GM18873 (cell line): Measurements from ENCODE around the gene MC2R.
"Not testable (repeated sequence)": the region's sequence is repeated elsewhere in the genome, so short reads cannot be mapped to it uniquely, and the experiment has no call there.

ENCODE experiments used
- ATAC-seq: cut with Tn5 transposase; IDR thresholded peaks from one replicate; pipeline ENCODE4 v1.9.1; 2021; ENCODE audit warnings: mild to moderate bottlenecking, moderate library complexity, moderate number of reproducible peaks; ENCODE audit not compliant: unreplicated experiment, low FRiP score

MC2R gene

GRCh38 chr18:13895505-13896033 is 19.8 kb downstream of the MC2R start:
- ATAC-seq: no peak

GRCh38 chr18:13894531-13894930 is 20.8 kb downstream of the MC2R start:
- ATAC-seq: no peak

- peak; percentile 99 for ATAC-seq
These were observed 21.9 kb downstream of the MC2R start for GRCh38 chr18:13893418-13893760.

- no peak for ATAC-seq
These were observed 23.2 kb downstream of the MC2R start for GRCh38 chr18:13892098-13892497.

GRCh38 chr18:13890761-13891361 is 24.5 kb downstream of the MC2R start:
- ATAC-seq: no peak

- no peak for ATAC-seq
These were observed 25.7 kb downstream of the MC2R start for GRCh38 chr18:13889671-13890070.

- no peak for ATAC-seq
These were observed 27.1 kb downstream of the MC2R start for GRCh38 chr18:13888191-13888716.

- ATAC-seq: no peak
These were observed 30.3 kb downstream of the MC2R start for GRCh38 chr18:13885009-13885408.

- ATAC-seq: no peak
These were observed 35.4 kb downstream of the MC2R start for GRCh38 chr18:13879937-13880336.

- no peak for ATAC-seq
These were observed 35.8 kb downstream of the MC2R start for GRCh38 chr18:13879492-13879891.

- ATAC-seq: no peak
These were observed 36.5 kb downstream of the MC2R start for GRCh38 chr18:13878857-13879256.

GRCh38 chr18:13877157-13877556 is 38.2 kb downstream of the MC2R start:
- no peak for ATAC-seq

GRCh38 chr18:13874558-13874957 is 40.8 kb downstream of the MC2R start:
- no peak for ATAC-seq

GRCh38 chr18:13872932-13873331 is 42.4 kb downstream of the MC2R start:
- ATAC-seq: no peak

GRCh38 chr18:13872373-13872772 is 43.0 kb downstream of the MC2R start:
- ATAC-seq: no peak

GRCh38 chr18:13871701-13872100 is 43.6 kb downstream of the MC2R start:
- no peak for ATAC-seq

- no peak for ATAC-seq
These were observed 46.6 kb downstream of the MC2R start for GRCh38 chr18:13868501-13869271.

GRCh38 chr18:13862898-13863297 is 52.4 kb downstream of the MC2R start:
- ATAC-seq: not testable (repeated sequence)

GRCh38 chr18:13849791-13850190 is 65.5 kb downstream of the MC2R start:
- ATAC-seq: no peak

GRCh38 chr18:13836559-13836958 is 78.8 kb downstream of the MC2R start:
- no peak for ATAC-seq

- no peak for ATAC-seq
These were observed 80.1 kb downstream of the MC2R start for GRCh38 chr18:13835202-13835601.

GRCh38 chr18:13834496-13835015 is 80.8 kb downstream of the MC2R start:
- no peak for ATAC-seq
